ENCODE data around the gene BTN3A1.
"Not testable (repeated sequence)": the region's sequence is repeated elsewhere in the genome, so short reads cannot be mapped to it uniquely, and the experiment has no call there.

BTN3A1 gene

DNA sequence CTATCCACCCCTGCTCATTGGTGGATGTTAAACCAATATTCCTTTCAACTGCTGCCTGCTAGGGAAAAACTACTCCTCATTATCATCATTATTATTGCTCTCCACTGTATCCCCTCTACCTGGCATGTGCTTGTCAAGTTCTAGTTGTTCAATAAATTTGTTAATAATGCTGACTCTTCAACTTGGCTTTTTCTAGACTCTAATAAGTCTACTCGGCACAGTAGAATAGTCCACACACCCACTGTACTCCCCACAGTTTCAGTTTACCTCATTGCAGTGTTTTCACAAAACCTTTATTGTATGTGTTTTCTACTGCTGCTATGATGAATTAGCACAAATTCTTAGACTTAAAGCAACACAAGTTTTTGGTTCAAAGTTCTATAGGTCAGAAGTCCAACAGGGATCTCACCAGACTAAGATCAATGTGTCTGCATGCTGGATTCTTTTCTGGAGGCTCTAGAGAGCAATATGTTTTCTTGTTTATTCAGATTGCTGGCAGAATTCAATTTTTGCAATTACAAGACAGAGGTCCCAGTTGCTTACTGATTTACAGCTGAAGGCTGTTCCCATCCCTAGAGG lies 13.1 kb downstream of the BTN3A1 start:
- DNase-seq: no peak

GRCh38 chr6:26415791-26416190 lies 13.7 kb downstream of the BTN3A1 start:
- DNase-seq: no peak

DNA sequence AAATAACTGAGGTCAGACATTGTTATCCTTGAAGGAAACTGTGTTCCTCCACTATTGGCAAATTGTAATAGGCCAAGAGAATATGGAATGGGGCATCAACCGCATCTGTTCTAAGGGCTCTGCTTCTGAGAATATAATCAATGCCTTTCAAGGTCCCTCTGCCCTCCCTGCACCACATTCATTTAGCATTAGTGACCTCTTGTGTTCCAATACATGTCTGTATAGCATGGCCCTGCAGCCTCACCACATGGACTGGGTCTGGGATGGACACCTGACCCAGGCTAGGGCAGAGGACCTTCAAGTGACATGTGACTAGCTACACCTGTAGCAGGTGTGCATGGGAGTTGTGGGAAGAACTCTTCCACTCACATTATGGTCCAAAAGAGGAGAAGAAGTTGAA lies 14.2 kb downstream of the BTN3A1 start:
- DNase-seq: no peak

GRCh38 chr6:26418077-26418476 lies 16.0 kb downstream of the BTN3A1 start:
- DNase-seq: not testable (repeated sequence)

- DNase-seq: not testable (repeated sequence)
These were observed 16.7 kb downstream of the BTN3A1 start for GRCh38 chr6:26418795-26419194.

- peak; percentile 16 to 24 for DNase-seq
These were observed 18.7 kb downstream of the BTN3A1 start for GRCh38 chr6:26420688-26421171.

GRCh38 chr6:26421259-26422144 lies 19.4 kb downstream of the BTN3A1 start:
- DNase-seq: peak; percentile 29 to 31

- no peak for DNase-seq
These were observed 20.3 kb downstream of the BTN3A1 start for GRCh38 chr6:26422329-26422728.

DNA sequence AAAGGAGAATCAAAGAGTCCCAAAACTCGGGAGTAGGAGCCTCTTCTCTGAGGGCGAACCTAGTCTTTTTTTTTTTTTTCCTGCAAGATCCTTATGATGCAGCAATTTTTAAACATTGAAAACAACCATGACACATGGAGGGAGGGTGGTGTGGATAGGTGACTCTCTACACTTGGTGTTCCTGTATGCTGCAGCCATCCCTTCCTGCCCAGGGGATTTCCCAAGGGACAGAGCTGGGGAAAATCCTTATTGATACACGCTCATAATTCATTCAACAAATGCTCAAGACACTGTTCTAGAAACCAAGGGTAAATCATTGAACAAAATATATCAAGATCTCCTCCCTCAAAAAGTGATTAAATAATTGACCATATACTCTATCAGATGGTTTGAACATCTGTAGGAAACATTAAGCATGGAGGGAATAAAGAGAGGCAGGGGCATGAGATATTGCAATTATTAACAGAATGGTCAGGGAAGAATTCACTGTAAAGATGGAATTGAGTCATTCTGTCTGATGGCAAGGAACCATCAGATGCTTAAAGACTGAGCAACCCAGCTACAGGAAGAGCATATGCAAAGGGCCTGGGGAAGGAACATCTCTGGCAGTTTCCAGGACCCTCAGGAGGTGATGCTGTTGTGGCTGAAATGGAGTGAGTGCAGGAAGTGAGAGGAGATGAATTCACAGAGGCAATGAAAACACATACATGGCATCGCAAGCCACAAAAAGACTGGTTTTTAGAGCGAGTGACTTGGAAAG lies 24.8 kb downstream of the BTN3A1 start:
- no peak for DNase-seq

DNA sequence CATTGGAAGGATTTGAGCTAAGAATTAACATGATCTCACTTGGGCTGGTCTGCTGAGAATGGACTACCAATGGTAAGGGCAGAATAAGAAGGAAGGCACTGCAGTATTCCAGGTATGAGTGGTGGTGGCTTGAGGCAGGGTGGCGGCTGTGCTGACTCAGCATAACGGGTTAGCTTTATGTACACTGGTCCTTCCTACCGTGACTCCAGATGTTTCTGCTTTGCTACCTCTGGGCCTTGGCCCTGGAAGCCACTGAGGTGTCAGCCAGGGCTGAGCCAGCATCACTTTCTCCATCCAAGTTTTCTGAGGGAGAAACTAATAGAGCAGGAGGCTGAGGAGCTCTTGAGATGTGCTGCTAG lies 25.4 kb downstream of the BTN3A1 start:
- no peak for DNase-seq

DNA sequence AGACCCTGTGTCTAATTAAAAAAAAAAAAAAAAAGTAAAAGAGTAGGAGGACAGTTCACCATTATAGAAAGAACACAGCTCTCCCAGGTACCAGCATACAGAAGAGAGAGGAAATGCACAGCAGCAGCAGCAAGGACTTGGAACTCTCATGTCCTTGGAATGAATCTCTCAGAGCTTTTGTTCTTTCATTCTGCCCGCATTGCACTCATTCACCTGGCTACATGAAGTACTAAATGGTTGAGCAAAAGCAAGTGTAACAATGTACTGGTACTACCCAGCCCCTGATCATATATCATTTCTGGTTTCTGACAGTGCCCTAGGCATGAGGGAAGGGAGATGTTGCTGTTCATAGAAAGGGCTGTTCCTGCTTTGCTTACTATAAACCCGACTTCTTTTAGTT lies 26.1 kb downstream of the BTN3A1 start:
- DNase-seq: no peak

- no peak for DNase-seq
These were observed 28.7 kb downstream of the BTN3A1 start for GRCh38 chr6:26430787-26431186.

- no peak for DNase-seq
These were observed 29.4 kb downstream of the BTN3A1 start for GRCh38 chr6:26431258-26432172.

DNA sequence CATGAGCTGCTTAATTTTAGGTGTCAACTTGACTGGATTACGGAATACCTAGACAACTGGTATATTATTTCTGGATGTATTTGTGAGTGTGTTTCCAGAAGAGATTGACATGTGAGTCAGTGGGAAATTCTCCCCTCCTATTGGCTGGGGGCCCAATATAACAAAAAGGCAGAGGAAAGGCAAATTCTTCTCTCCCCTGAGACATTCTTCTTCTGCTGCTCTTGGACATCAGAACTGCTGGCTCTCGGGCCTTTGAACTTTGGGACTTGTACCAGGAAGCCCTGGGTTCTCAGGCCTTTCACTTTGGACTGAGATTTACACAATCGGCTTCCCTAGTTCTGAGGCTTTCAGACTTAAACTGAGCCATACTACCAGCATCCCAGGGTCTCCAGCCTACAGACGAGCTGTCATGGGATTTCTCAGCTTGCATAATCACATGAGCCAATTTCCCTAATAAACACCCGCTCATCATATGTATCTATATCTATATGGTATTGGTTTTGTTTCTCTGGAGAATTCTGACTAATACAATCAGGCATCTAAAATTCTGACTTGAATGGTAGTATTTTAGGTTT lies 30.6 kb downstream of the BTN3A1 start:
- DNase-seq: no peak

GRCh38 chr6:26433680-26434079 lies 31.6 kb downstream of the BTN3A1 start:
- not testable (repeated sequence) for DNase-seq

GRCh38 chr6:26436018-26436417 lies 33.9 kb downstream of the BTN3A1 start:
- DNase-seq: no peak

DNA sequence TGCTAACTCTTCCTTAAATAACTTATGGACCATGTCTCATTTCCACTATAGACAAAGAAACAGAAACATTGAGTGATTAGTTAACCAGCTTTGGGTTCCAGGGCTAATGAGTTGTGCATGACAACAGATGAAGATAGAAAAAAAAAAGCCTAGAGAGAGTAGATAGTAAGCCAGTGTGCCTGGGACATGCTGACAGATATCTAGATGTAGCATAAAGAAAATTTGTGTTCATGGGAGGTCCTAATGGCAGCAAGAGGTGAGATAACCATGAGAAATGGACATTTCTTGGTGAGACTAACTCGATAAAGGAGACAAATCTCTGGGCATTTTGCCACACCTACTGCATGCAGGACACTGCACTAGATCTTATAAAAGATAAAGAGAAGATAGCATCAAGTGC lies 35.5 kb downstream of the BTN3A1 start:
- no peak for DNase-seq

DNA sequence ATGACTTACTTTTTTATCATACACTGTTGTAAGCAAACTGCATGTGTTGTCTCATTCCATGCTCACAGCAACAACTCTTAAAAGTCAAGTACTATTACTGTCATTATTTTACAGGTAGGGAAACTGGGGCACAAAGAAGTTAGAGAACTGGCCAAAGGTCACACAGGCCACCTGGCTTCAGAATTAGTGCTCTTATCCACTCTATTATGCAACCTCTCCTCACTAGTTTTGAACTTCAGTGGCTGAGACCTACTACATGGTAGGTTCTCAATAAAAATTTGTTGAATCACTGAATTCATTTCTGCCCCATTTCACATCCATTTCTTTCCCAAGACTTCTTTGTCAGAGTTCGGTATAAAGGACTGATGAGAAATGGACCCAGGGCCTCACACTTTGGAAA lies 35.9 kb downstream of the BTN3A1 start:
- no peak for DNase-seq

- DNase-seq: no peak
These were observed 37.4 kb downstream of the BTN3A1 start for GRCh38 chr6:26439151-26440125.

- DNase-seq: no peak
These were observed 38.9 kb downstream of the BTN3A1 start for GRCh38 chr6:26440977-26441358.

- no peak for DNase-seq
These were observed 39.9 kb downstream of the BTN3A1 start for GRCh38 chr6:26441977-26442376.

Data from activated CD4-positive, alpha-beta T cell treated with anti-CD3 and anti-CD28 coated beads for 4 hours (primary cell).